Ishikawa (cell line): ENCODE measurements around the gene TRIL.

Source experiments
- CEBPB ChIP-seq: IDR thresholded peaks from 2 replicates; pipeline ENCODE4 v1.6.1; 2012
- CREB1 ChIP-seq: IDR thresholded peaks from 2 replicates; pipeline ENCODE4 v1.6.1; 2012; ENCODE audit warnings: low read depth
- EGR1 ChIP-seq: IDR thresholded peaks from 2 replicates; pipeline ENCODE4 v1.6.1; 2012
- EP300 ChIP-seq: IDR thresholded peaks from 2 replicates; pipeline ENCODE4 v1.6.1; 2012; ENCODE audit warnings: borderline replicate concordance
- FOXM1 ChIP-seq: IDR thresholded peaks from 2 replicates; pipeline ENCODE4 v1.6.1; 2012; ENCODE audit warnings: low read depth, borderline replicate concordance
- NFIC ChIP-seq: IDR thresholded peaks from 2 replicates; pipeline ENCODE4 v1.6.1; 2012
- RAD21 ChIP-seq: IDR thresholded peaks from 2 replicates; pipeline ENCODE4 v1.6.1; 2012; ENCODE audit warnings: low read depth
- TAF1 ChIP-seq: IDR thresholded peaks from 2 replicates; pipeline ENCODE4 v1.6.1; 2012; ENCODE audit warnings: low read depth, mild to moderate bottlenecking
- TCF12 ChIP-seq: IDR thresholded peaks from 2 replicates; pipeline ENCODE4 v1.6.1; 2012; ENCODE audit warnings: low read depth
- TEAD4 ChIP-seq: IDR thresholded peaks from 2 replicates; pipeline ENCODE4 v1.6.1; 2012
- YY1 ChIP-seq: IDR thresholded peaks from 2 replicates; pipeline ENCODE4 v1.6.1; 2012; ENCODE audit warnings: low read depth
- ZBTB7A ChIP-seq: IDR thresholded peaks from 2 replicates; pipeline ENCODE4 v1.6.1; 2012; ENCODE audit warnings: low read depth
- TF ChIP-seq, protein P1 (sequence below): IDR thresholded peaks from 2 replicates; pipeline ENCODE4 v1.6.1; 2012; ENCODE audit warnings: low read depth, mild to moderate bottlenecking
- TF ChIP-seq, protein P2 (sequence below): IDR thresholded peaks from 2 replicates; pipeline ENCODE4 v1.6.1; 2012
- TF ChIP-seq, protein P3 (sequence below): IDR thresholded peaks from 2 replicates; pipeline ENCODE4 v1.6.1; 2012

TRIL gene, protein sequence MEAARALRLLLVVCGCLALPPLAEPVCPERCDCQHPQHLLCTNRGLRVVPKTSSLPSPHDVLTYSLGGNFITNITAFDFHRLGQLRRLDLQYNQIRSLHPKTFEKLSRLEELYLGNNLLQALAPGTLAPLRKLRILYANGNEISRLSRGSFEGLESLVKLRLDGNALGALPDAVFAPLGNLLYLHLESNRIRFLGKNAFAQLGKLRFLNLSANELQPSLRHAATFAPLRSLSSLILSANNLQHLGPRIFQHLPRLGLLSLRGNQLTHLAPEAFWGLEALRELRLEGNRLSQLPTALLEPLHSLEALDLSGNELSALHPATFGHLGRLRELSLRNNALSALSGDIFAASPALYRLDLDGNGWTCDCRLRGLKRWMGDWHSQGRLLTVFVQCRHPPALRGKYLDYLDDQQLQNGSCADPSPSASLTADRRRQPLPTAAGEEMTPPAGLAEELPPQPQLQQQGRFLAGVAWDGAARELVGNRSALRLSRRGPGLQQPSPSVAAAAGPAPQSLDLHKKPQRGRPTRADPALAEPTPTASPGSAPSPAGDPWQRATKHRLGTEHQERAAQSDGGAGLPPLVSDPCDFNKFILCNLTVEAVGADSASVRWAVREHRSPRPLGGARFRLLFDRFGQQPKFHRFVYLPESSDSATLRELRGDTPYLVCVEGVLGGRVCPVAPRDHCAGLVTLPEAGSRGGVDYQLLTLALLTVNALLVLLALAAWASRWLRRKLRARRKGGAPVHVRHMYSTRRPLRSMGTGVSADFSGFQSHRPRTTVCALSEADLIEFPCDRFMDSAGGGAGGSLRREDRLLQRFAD

DNA sequence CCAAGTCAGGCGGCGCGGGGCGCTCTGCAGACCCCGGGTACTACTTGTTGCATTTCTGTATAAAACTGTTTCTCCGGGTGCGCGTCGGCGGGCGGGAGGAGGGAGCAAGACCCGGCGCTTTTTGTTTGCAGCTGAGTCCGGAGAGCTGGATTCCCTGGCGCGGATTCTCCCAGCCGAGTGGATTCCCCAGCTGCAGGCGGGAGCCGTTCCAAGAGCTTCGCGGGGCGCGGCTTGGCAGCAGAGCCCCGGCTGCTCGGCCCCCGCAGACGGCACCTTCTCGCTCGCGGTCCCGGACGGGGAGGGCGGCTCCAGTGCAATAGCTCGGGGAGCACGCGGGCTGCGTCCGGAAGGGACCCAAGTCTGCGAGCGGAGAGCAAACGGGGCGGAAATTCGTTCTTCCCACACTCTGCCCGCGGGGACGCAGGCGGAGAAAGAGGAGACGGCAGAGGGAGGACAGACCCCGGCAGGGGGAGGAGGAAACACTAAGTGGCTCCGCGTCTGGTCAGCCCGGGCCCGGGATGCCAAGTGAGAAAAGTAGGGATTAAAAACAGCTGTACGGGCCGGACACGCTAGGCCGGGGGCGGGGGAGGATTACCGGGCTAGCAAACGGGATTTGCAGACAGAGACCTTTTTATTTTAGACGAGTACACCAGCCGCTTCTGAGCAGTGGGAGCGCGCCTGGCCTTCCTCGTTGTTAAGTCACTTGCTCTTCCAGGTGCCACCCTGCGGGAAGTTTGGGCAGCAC lies at the start of gene TRIL:
Gene TRIL (minus strand): TSS at position 96 of the 745 bp plus-strand sequence. CDS start 284 bp downstream, outside the sequence.
- TF ChIP-seq, protein P1, sequence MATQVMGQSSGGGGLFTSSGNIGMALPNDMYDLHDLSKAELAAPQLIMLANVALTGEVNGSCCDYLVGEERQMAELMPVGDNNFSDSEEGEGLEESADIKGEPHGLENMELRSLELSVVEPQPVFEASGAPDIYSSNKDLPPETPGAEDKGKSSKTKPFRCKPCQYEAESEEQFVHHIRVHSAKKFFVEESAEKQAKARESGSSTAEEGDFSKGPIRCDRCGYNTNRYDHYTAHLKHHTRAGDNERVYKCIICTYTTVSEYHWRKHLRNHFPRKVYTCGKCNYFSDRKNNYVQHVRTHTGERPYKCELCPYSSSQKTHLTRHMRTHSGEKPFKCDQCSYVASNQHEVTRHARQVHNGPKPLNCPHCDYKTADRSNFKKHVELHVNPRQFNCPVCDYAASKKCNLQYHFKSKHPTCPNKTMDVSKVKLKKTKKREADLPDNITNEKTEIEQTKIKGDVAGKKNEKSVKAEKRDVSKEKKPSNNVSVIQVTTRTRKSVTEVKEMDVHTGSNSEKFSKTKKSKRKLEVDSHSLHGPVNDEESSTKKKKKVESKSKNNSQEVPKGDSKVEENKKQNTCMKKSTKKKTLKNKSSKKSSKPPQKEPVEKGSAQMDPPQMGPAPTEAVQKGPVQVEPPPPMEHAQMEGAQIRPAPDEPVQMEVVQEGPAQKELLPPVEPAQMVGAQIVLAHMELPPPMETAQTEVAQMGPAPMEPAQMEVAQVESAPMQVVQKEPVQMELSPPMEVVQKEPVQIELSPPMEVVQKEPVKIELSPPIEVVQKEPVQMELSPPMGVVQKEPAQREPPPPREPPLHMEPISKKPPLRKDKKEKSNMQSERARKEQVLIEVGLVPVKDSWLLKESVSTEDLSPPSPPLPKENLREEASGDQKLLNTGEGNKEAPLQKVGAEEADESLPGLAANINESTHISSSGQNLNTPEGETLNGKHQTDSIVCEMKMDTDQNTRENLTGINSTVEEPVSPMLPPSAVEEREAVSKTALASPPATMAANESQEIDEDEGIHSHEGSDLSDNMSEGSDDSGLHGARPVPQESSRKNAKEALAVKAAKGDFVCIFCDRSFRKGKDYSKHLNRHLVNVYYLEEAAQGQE, result no peak
- TF ChIP-seq NFIC, result peak; percentile 74
- TF ChIP-seq CEBPB, result no peak
- TF ChIP-seq, protein P2, sequence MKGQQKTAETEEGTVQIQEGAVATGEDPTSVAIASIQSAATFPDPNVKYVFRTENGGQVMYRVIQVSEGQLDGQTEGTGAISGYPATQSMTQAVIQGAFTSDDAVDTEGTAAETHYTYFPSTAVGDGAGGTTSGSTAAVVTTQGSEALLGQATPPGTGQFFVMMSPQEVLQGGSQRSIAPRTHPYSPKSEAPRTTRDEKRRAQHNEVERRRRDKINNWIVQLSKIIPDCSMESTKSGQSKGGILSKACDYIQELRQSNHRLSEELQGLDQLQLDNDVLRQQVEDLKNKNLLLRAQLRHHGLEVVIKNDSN, result no peak
- no peak for TF ChIP-seq CREB1
- peak; percentile 11; the same call in 1 of the 2 replicates for TF ChIP-seq RAD21
- TF ChIP-seq TEAD4, result no peak
- no peak; the same call in none of the 2 replicates for TF ChIP-seq TCF12
- 0 out of 2 replicates have a peak, but pooled peaks have one; percentile 37 for TF ChIP-seq TAF1
- TF ChIP-seq EGR1, result peak; percentile 47; the same call in 1 of the 2 replicates
- TF ChIP-seq, protein P3, sequence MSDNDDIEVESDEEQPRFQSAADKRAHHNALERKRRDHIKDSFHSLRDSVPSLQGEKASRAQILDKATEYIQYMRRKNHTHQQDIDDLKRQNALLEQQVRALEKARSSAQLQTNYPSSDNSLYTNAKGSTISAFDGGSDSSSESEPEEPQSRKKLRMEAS, result peak; percentile 72

DNA sequence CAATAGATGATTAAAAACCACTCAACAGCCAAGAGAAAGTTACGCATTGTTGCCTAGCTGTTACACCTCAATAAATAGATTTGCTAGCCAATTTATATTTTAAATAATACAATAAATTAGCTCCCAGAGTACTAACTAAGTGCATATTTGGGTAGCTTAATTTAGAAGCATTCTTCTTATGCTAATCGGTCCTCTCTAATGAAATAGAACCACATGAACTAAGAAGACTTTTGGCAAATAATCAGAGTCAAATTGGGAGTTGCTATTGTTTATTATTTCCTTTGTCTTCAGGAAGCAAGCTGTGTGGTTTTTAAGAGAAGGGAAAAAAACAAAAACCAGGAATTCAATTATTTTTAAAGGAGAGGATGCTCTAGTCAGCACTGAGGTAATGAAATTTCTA lies 49.0 kb upstream of the TRIL start:
- TF ChIP-seq EP300 (no peak), NFIC (no peak), TCF12 (no peak), ZBTB7A (no peak), EGR1 (no peak), CREB1 (no peak), TAF1 (no peak), FOXM1 (no peak), TEAD4 (no peak), RAD21 (no peak), CEBPB (no peak), YY1 (no peak)
- TF ChIP-seq, protein P3, result no peak
- TF ChIP-seq, protein P1, result no peak
- TF ChIP-seq, protein P2, result no peak

DNA sequence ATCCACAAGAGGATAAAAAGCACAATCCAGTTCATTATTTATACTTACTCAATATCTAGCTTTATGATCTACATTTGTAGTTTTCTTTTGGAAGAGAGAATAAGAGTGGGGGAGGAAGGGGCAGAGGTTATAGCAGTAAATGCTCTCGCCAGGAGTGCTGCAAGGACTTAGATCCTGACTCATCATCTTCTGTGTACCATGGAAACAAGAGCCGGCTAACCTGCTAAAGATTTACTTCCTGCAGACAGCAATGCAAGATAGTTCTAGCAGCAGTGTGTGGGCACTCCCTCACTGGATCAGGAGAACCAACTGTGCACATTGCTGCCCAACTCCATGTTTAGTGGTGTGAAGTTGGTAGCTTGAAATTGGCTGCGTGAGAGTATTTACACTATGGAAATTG lies 47.7 kb upstream of the TRIL start:
- TF ChIP-seq NFIC (no peak), TEAD4 (no peak), EGR1 (no peak), YY1 (no peak), ZBTB7A (no peak), EP300 (no peak), TCF12 (no peak), CREB1 (no peak), TAF1 (no peak), FOXM1 (no peak), RAD21 (no peak)
- TF ChIP-seq, protein P2, result no peak
- TF ChIP-seq, protein P1, result no peak
- TF ChIP-seq, protein P3, result no peak
